ENCODE results near the gene UPF2. TPM values are rescaled to one million over a fixed set of nuclear protein-coding genes. Genes with fewer than 3 reads are reported as not detected.

Gene UPF2
- total RNA-seq, 1 experiment from 2014 or later, result 30.6 TPM

DNA sequence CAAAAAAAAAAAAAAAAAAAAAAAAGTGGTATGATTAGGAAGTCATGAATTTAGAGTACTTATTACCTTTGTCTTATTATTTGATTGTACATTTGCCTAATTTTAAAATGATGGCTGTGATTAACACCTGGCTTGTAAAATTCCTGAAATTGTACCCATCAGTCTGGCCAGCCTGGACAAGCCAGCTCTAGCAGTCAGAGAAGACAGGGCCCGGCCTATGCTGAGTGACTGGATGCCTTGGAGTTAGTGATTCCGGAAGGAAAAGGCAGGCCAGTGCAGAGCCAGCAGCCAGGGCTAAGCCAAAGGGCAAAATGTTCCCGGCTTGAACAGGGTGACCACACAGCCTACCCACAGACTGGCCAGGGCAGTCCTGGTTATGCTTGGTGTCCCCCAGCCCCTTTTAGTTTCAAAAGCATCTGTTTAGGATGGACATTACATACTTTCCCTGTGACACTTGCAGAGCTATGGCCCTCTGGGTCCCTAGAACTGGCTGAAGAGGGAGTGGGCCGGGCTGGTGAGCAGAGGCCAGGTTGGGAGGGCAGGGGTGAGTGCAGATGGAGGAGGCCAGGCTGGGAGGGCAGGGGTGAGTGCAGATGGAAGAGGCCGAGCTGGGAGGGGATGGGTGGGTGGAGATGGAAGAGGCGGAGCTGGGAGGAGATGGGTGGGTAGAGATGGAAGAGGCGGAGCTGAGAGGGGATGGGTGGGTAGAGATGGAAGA lies 157.7 kb downstream of the UPF2 start:
- Histone ChIP-seq H3K4me3 (ENCODE audit: low read depth, low read length, poor library complexity, severe bottlenecking) (no peak overlapping the region), H3K27ac (ENCODE audit: low read depth, low read length, poor library complexity, severe bottlenecking) (no peak overlapping the region), H3K27me3 (replicated peaks; ENCODE audit: insufficient read depth, low read depth, low read length, poor library complexity) (no peaks in the 10 kb centered on the region), H3K36me3 (ENCODE audit: insufficient read depth, low read length, poor library complexity, severe bottlenecking) (peaks cover 66% of the 10 kb centered on the region), H3K9me3 (ENCODE audit: low read depth, low read length, poor library complexity, severe bottlenecking) (no peaks in the 10 kb centered on the region), H3K4me1 (ENCODE audit: insufficient read depth, low read length, poor library complexity, severe bottlenecking) (peaks cover 5% of the 10 kb centered on the region)
- ChIA-PET POLR2A (ENCODE audit: low non-redundant PET) (no interaction called here), CTCF (interaction anchor here (0.6 kb wide), 1 partner anchor 9 kb away, joined by 10 read pairs; no protein-coding TSS in a partner anchor)
- no peak for DNase-seq (ENCODE audit: low spot score)
- TF ChIP-seq, protein P1, sequence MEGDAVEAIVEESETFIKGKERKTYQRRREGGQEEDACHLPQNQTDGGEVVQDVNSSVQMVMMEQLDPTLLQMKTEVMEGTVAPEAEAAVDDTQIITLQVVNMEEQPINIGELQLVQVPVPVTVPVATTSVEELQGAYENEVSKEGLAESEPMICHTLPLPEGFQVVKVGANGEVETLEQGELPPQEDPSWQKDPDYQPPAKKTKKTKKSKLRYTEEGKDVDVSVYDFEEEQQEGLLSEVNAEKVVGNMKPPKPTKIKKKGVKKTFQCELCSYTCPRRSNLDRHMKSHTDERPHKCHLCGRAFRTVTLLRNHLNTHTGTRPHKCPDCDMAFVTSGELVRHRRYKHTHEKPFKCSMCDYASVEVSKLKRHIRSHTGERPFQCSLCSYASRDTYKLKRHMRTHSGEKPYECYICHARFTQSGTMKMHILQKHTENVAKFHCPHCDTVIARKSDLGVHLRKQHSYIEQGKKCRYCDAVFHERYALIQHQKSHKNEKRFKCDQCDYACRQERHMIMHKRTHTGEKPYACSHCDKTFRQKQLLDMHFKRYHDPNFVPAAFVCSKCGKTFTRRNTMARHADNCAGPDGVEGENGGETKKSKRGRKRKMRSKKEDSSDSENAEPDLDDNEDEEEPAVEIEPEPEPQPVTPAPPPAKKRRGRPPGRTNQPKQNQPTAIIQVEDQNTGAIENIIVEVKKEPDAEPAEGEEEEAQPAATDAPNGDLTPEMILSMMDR (conservative IDR thresholded peaks at IDR 0.05; ENCODE audit: low read depth, low read length), result no peak
- no peak for TF ChIP-seq EZH2 (IDR thresholded peaks at IDR 0.05; ENCODE audit: borderline replicate concordance, low read depth, low read length, poor library complexity, severe bottlenecking)
- BruUV-seq (replicated peaks), result no TSS peak
- intact Hi-C loops (cut with micrococcal nuclease; ENCODE audit: unreplicated experiment), result no loop called here

DNA sequence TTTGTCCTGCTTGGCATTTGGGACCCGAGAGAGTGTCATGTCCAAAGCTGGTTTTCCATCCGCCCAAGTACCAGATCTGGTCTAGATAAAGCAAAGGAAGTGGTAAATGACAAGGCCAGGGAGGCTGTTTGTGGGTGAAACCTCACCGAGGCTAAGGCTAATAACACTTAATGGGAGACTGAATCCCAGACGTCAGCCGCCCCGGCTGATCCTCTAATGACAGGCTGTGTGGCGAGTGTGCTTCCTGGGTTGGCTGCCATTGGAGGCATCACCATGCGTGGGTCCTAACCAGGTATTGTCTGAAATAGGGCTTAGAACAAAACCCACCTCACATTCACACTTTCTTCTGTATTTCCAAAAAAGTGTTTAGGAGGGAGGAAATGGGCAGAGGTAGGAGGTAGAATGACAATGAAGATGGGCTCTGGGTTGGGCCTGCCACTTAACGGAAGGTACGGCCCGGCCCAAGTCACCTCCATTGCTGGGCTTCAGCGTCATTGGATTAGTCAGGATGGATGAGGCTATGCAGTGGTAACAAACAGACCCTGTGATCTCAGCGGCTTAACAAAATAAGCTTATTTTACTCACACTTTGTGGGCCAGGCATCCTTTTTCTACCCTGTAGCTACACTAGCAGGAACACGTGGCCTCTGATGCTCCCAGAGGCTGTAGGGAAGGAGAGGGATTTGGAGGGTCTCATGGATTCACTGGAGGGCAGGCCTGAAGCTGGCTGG lies 159.8 kb downstream of the UPF2 start:
- no peak for DNase-seq (ENCODE audit: low spot score)
- no peak for TF ChIP-seq EZH2 (IDR thresholded peaks at IDR 0.05; ENCODE audit: borderline replicate concordance, low read depth, low read length, poor library complexity, severe bottlenecking)
- TF ChIP-seq, protein P1 (conservative IDR thresholded peaks at IDR 0.05; ENCODE audit: low read depth, low read length), result no peak
- peaks cover 8% of the 10 kb centered on the region for H3K4me1 ChIP-seq (ENCODE audit: insufficient read depth, low read length, poor library complexity, severe bottlenecking)
- ChIA-PET CTCF (no interaction called here), POLR2A (ENCODE audit: low non-redundant PET) (no interaction called here)
- no peaks in the 10 kb centered on the region for H3K27me3 ChIP-seq (replicated peaks; ENCODE audit: insufficient read depth, low read depth, low read length, poor library complexity)
- no peak overlapping the region for H3K27ac ChIP-seq (ENCODE audit: low read depth, low read length, poor library complexity, severe bottlenecking)
- H3K36me3 ChIP-seq (ENCODE audit: insufficient read depth, low read length, poor library complexity, severe bottlenecking), result peaks cover 56% of the 10 kb centered on the region
- H3K4me3 ChIP-seq (ENCODE audit: low read depth, low read length, poor library complexity, severe bottlenecking), result no peak overlapping the region
- BruUV-seq (replicated peaks), result no TSS peak
- no peaks in the 10 kb centered on the region for H3K9me3 ChIP-seq (ENCODE audit: low read depth, low read length, poor library complexity, severe bottlenecking)
- intact Hi-C loops (cut with micrococcal nuclease; ENCODE audit: unreplicated experiment), result no loop called here

DNA sequence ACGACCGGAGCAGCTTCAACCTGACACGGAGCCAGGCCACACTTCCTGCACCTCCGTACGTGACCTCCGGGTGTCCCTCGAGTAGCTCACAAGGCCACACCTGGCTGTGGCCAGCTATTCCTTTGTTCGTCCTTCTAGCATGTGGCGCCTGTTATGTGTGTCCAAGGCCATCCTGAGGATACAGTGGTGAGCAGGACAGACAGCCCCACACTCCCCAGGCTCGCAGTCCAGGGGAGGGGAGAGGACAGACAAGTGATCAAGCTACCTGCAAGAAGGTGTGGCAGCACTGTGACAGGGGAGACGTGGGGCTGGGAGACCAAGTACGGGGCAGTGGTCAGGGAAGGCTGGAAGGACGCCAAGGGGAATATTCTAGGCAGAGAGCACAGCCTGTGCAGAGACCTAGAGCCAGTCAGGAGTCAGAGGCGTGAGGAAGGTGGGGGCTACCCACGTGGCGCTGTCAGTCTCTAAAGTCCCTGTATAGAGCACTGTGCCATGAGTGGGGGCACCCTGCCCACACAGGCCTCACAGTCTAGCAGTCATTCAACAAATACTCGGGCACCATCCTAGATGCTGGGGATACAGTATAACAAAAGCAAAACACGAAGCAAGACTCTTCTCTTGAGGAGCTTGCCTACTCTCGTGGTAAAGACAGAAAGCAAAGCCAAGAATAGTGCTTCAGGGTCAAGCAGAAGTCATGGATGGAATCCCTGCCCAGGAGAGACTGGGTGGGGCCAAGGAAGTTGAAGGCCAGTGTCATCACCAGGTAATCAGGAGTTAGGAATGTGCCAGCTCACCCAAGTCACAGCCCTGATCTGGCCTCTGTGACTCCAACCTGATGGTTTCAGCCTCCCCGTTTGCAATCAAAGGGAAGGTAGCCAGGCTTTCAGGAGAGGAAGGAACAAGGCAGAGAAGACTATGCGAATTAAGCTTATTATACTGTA lies 160.9 kb downstream of the UPF2 start:
- H3K27me3 ChIP-seq (replicated peaks; ENCODE audit: insufficient read depth, low read depth, low read length, poor library complexity), result no peaks in the 10 kb centered on the region
- no peak for DNase-seq (ENCODE audit: low spot score)
- no peak overlapping the region for H3K4me3 ChIP-seq (ENCODE audit: low read depth, low read length, poor library complexity, severe bottlenecking)
- TF ChIP-seq, protein P1 (conservative IDR thresholded peaks at IDR 0.05; ENCODE audit: low read depth, low read length), result no peak
- TF ChIP-seq EZH2 (IDR thresholded peaks at IDR 0.05; ENCODE audit: borderline replicate concordance, low read depth, low read length, poor library complexity, severe bottlenecking), result no peak
- BruUV-seq (replicated peaks), result no TSS peak
- H3K36me3 ChIP-seq (ENCODE audit: insufficient read depth, low read length, poor library complexity, severe bottlenecking), result peaks cover 45% of the 10 kb centered on the region
- intact Hi-C loops (cut with micrococcal nuclease; ENCODE audit: unreplicated experiment), result no loop called here
- no peaks in the 10 kb centered on the region for H3K9me3 ChIP-seq (ENCODE audit: low read depth, low read length, poor library complexity, severe bottlenecking)
- peaks cover 9% of the 10 kb centered on the region for H3K4me1 ChIP-seq (ENCODE audit: insufficient read depth, low read length, poor library complexity, severe bottlenecking)
- no peak overlapping the region for H3K27ac ChIP-seq (ENCODE audit: low read depth, low read length, poor library complexity, severe bottlenecking)
- CTCF ChIA-PET, result no interaction called here
- POLR2A ChIA-PET (ENCODE audit: low non-redundant PET), result no interaction called here

All from A673 (cell line).